ENCODE data around the gene SH2D3C. TPM values are rescaled to one million over a fixed set of nuclear protein-coding genes. Genes with fewer than 3 reads are reported as not detected.

SH2D3C gene
- total and polyA plus RNA-seq, 2 donors = 18.2 to 25.1 TPM

GRCh38 chr9:127732444-127732843 lies 46.0 kb downstream of the SH2D3C start:
- Histone ChIP-seq H3K36me3 (ENCODE audit: control insufficient read depth in 2 of 2, insufficient read depth in 2 of 2, low read length in 1 of 2) (peaks cover 0 to 17% of the 10 kb centered on the region in 2 donors), H3K4me3 (ENCODE audit: low read length in 2 of 2) (no peak overlapping the region), H3K27me3 (ENCODE audit: control insufficient read depth in 2 of 2, insufficient read depth in 1 of 2, low read length in 1 of 2) (no peaks in the 10 kb centered on the region), H3K4me1 (ENCODE audit: control insufficient read depth in 2 of 2, insufficient read depth in 2 of 2, low read length in 2 of 2) (peaks cover 8 to 18% of the 10 kb centered on the region in 2 donors), H3K9me3 (ENCODE audit: control insufficient read depth in 2 of 2, insufficient read depth in 1 of 2, low read length in 1 of 2) (no peaks in the 10 kb centered on the region), H3K27ac (ENCODE audit: low read depth in 1 of 2, low read length in 1 of 2) (no peak overlapping the region)
- WGBS = 98% methylated on average over 21 of the region's 21 CpGs
- no peak for DNase-seq (ENCODE audit: low read depth in 6 of 9, low spot score in 9 of 9)

GRCh38 chr9:127731938-127732337 lies 46.5 kb downstream of the SH2D3C start:
- DNase-seq (ENCODE audit: low read depth in 6 of 9, low spot score in 9 of 9) = no peak
- H3K36me3 ChIP-seq (ENCODE audit: control insufficient read depth in 2 of 2, insufficient read depth in 2 of 2, low read length in 1 of 2) = peaks cover 0 to 17% of the 10 kb centered on the region in 2 donors
- H3K27ac ChIP-seq (ENCODE audit: low read depth in 1 of 2, low read length in 1 of 2) = no peak overlapping the region
- no peaks in the 10 kb centered on the region for H3K27me3 ChIP-seq (ENCODE audit: control insufficient read depth in 2 of 2, insufficient read depth in 1 of 2, low read length in 1 of 2)
- H3K9me3 ChIP-seq (ENCODE audit: control insufficient read depth in 2 of 2, insufficient read depth in 1 of 2, low read length in 1 of 2) = no peaks in the 10 kb centered on the region
- H3K4me1 ChIP-seq (ENCODE audit: control insufficient read depth in 2 of 2, insufficient read depth in 2 of 2, low read length in 2 of 2) = peaks cover 8 to 18% of the 10 kb centered on the region in 2 donors
- WGBS = 96% methylated on average over 16 of the region's 16 CpGs
- H3K4me3 ChIP-seq (ENCODE audit: low read length in 2 of 2) = no peak overlapping the region

GRCh38 chr9:127730799-127731410 lies 47.6 kb downstream of the SH2D3C start:
- Histone ChIP-seq H3K4me1 (ENCODE audit: control insufficient read depth in 2 of 2, insufficient read depth in 2 of 2, low read length in 2 of 2) (peaks cover 8 to 17% of the 10 kb centered on the region in 2 donors), H3K36me3 (ENCODE audit: control insufficient read depth in 2 of 2, insufficient read depth in 2 of 2, low read length in 1 of 2) (peaks cover 0 to 17% of the 10 kb centered on the region in 2 donors), H3K9me3 (ENCODE audit: control insufficient read depth in 2 of 2, insufficient read depth in 1 of 2, low read length in 1 of 2) (no peaks in the 10 kb centered on the region), H3K27me3 (ENCODE audit: control insufficient read depth in 2 of 2, insufficient read depth in 1 of 2, low read length in 1 of 2) (no peaks in the 10 kb centered on the region), H3K27ac (ENCODE audit: low read depth in 1 of 2, low read length in 1 of 2) (no peak overlapping the region), H3K4me3 (ENCODE audit: low read length in 2 of 2) (no peak overlapping the region)
- 96% methylated on average over 9 of the region's 9 CpGs for WGBS
- DNase-seq (ENCODE audit: low read depth in 6 of 9, low spot score in 9 of 9) = no peak

GRCh38 chr9:127730262-127730661 lies 48.2 kb downstream of the SH2D3C start:
- Histone ChIP-seq H3K27me3 (ENCODE audit: control insufficient read depth in 2 of 2, insufficient read depth in 1 of 2, low read length in 1 of 2) (no peaks in the 10 kb centered on the region), H3K36me3 (ENCODE audit: control insufficient read depth in 2 of 2, insufficient read depth in 2 of 2, low read length in 1 of 2) (peaks cover 0 to 17% of the 10 kb centered on the region in 2 donors), H3K4me3 (ENCODE audit: low read length in 2 of 2) (no peak overlapping the region), H3K27ac (ENCODE audit: low read depth in 1 of 2, low read length in 1 of 2) (no peak overlapping the region), H3K9me3 (ENCODE audit: control insufficient read depth in 2 of 2, insufficient read depth in 1 of 2, low read length in 1 of 2) (no peaks in the 10 kb centered on the region), H3K4me1 (ENCODE audit: control insufficient read depth in 2 of 2, insufficient read depth in 2 of 2, low read length in 2 of 2) (peaks cover 4 to 11% of the 10 kb centered on the region in 2 donors)
- 96% methylated on average over 9 of the region's 9 CpGs for WGBS
- DNase-seq (ENCODE audit: low read depth in 6 of 9, low spot score in 9 of 9) = no peak

GRCh38 chr9:127729522-127730256 lies 48.8 kb downstream of the SH2D3C start:
- no peak for DNase-seq (ENCODE audit: low read depth in 6 of 9, low spot score in 9 of 9)
- Histone ChIP-seq H3K4me1 (ENCODE audit: control insufficient read depth in 2 of 2, insufficient read depth in 2 of 2, low read length in 2 of 2) (peaks cover 4 to 9% of the 10 kb centered on the region in 2 donors), H3K27me3 (ENCODE audit: control insufficient read depth in 2 of 2, insufficient read depth in 1 of 2, low read length in 1 of 2) (peaks cover 0 to 2% of the 10 kb centered on the region in 2 donors), H3K27ac (ENCODE audit: low read depth in 1 of 2, low read length in 1 of 2) (no peak overlapping the region), H3K9me3 (ENCODE audit: control insufficient read depth in 2 of 2, insufficient read depth in 1 of 2, low read length in 1 of 2) (no peaks in the 10 kb centered on the region), H3K4me3 (ENCODE audit: low read length in 2 of 2) (no peak overlapping the region), H3K36me3 (ENCODE audit: control insufficient read depth in 2 of 2, insufficient read depth in 2 of 2, low read length in 1 of 2) (peaks cover 0 to 17% of the 10 kb centered on the region in 2 donors)
- 91% methylated on average over 18 of the region's 18 CpGs for WGBS

- no peak overlapping the region for H3K4me3 ChIP-seq (ENCODE audit: low read length in 2 of 2)
- H3K9me3 ChIP-seq (ENCODE audit: control insufficient read depth in 2 of 2, insufficient read depth in 1 of 2, low read length in 1 of 2) = no peaks in the 10 kb centered on the region
- H3K36me3 ChIP-seq (ENCODE audit: control insufficient read depth in 2 of 2, insufficient read depth in 2 of 2, low read length in 1 of 2) = peaks cover 0 to 17% of the 10 kb centered on the region in 2 donors
- peaks cover 0 to 11% of the 10 kb centered on the region in 2 donors for H3K27me3 ChIP-seq (ENCODE audit: control insufficient read depth in 2 of 2, insufficient read depth in 1 of 2, low read length in 1 of 2)
- no peak overlapping the region for H3K27ac ChIP-seq (ENCODE audit: low read depth in 1 of 2, low read length in 1 of 2)
- H3K4me1 ChIP-seq (ENCODE audit: control insufficient read depth in 2 of 2, insufficient read depth in 2 of 2, low read length in 2 of 2) = peaks cover 0 to 4% of the 10 kb centered on the region in 2 donors
- DNase-seq (ENCODE audit: low read depth in 6 of 9, low spot score in 9 of 9) = no peak
- 96% methylated on average over 8 of the region's 8 CpGs for WGBS
These were observed 49.7 kb downstream of the SH2D3C start for GRCh38 chr9:127728808-127729207.

GRCh38 chr9:127726871-127727270 lies 51.6 kb downstream of the SH2D3C start:
- 82% methylated on average over 8 of the region's 8 CpGs for WGBS
- H3K27me3 ChIP-seq (ENCODE audit: control insufficient read depth in 2 of 2, insufficient read depth in 1 of 2, low read length in 1 of 2) = peaks cover 0 to 21% of the 10 kb centered on the region in 2 donors
- no peak for DNase-seq (ENCODE audit: low read depth in 6 of 9, low spot score in 9 of 9)
- peaks cover 0 to 7% of the 10 kb centered on the region in 2 donors for H3K36me3 ChIP-seq (ENCODE audit: control insufficient read depth in 2 of 2, insufficient read depth in 2 of 2, low read length in 1 of 2)
- no peak overlapping the region for H3K27ac ChIP-seq (ENCODE audit: low read depth in 1 of 2, low read length in 1 of 2)
- peaks cover 0 to 4% of the 10 kb centered on the region in 2 donors for H3K4me1 ChIP-seq (ENCODE audit: control insufficient read depth in 2 of 2, insufficient read depth in 2 of 2, low read length in 2 of 2)
- no peaks in the 10 kb centered on the region for H3K9me3 ChIP-seq (ENCODE audit: control insufficient read depth in 2 of 2, insufficient read depth in 1 of 2, low read length in 1 of 2)
- no peak overlapping the region for H3K4me3 ChIP-seq (ENCODE audit: low read length in 2 of 2)

GRCh38 chr9:127724012-127724411 lies 54.5 kb downstream of the SH2D3C start:
- Histone ChIP-seq H3K4me1 (ENCODE audit: control insufficient read depth in 2 of 2, insufficient read depth in 2 of 2, low read length in 2 of 2) (peaks cover 0 to 9% of the 10 kb centered on the region in 2 donors), H3K27me3 (ENCODE audit: control insufficient read depth in 2 of 2, insufficient read depth in 1 of 2, low read length in 1 of 2) (peaks cover 0 to 24% of the 10 kb centered on the region in 2 donors), H3K36me3 (ENCODE audit: control insufficient read depth in 2 of 2, insufficient read depth in 2 of 2, low read length in 1 of 2) (no peaks in the 10 kb centered on the region), H3K9me3 (ENCODE audit: control insufficient read depth in 2 of 2, insufficient read depth in 1 of 2, low read length in 1 of 2) (peaks cover 0 to 3% of the 10 kb centered on the region in 2 donors), H3K27ac (ENCODE audit: low read depth in 1 of 2, low read length in 1 of 2) (no peak overlapping the region), H3K4me3 (ENCODE audit: low read length in 2 of 2) (no peak overlapping the region)
- DNase-seq (ENCODE audit: low read depth in 6 of 9, low spot score in 9 of 9) = no peak
- WGBS = 86% methylated on average over 23 of the region's 23 CpGs

- no peak overlapping the region for H3K4me3 ChIP-seq (ENCODE audit: low read length in 2 of 2)
- H3K27me3 ChIP-seq (ENCODE audit: control insufficient read depth in 2 of 2, insufficient read depth in 1 of 2, low read length in 1 of 2) = peaks cover 0 to 24% of the 10 kb centered on the region in 2 donors
- H3K36me3 ChIP-seq (ENCODE audit: control insufficient read depth in 2 of 2, insufficient read depth in 2 of 2, low read length in 1 of 2) = no peaks in the 10 kb centered on the region
- peaks cover 0 to 10% of the 10 kb centered on the region in 2 donors for H3K4me1 ChIP-seq (ENCODE audit: control insufficient read depth in 2 of 2, insufficient read depth in 2 of 2, low read length in 2 of 2)
- DNase-seq (ENCODE audit: low read depth in 6 of 9, low spot score in 9 of 9) = no peak
- no peak overlapping the region for H3K27ac ChIP-seq (ENCODE audit: low read depth in 1 of 2, low read length in 1 of 2)
- H3K9me3 ChIP-seq (ENCODE audit: control insufficient read depth in 2 of 2, insufficient read depth in 1 of 2, low read length in 1 of 2) = peaks cover 0 to 3% of the 10 kb centered on the region in 2 donors
- 88% methylated on average over 5 of the region's 5 CpGs for WGBS
These were observed 55.0 kb downstream of the SH2D3C start for GRCh38 chr9:127723444-127723843.

Measured in thymus (tissue), 11 donors.